ENCODE results near the gene ZNF385B. TPM values are rescaled to one million over a fixed set of nuclear protein-coding genes. Genes with fewer than 3 reads are reported as not detected.
"Not testable (repeated sequence)": the region's sequence is repeated elsewhere in the genome, so short reads cannot be mapped to it uniquely, and the experiment has no call there.

Gene ZNF385B
- total RNA-seq, 1 experiment from 2014 or later, result 3.2 TPM

- DNase-seq (ENCODE audit: low read depth), result no peak
Observed at GRCh38 chr2:179512281-179513035, 349.0 kb downstream of the ZNF385B start.

DNA sequence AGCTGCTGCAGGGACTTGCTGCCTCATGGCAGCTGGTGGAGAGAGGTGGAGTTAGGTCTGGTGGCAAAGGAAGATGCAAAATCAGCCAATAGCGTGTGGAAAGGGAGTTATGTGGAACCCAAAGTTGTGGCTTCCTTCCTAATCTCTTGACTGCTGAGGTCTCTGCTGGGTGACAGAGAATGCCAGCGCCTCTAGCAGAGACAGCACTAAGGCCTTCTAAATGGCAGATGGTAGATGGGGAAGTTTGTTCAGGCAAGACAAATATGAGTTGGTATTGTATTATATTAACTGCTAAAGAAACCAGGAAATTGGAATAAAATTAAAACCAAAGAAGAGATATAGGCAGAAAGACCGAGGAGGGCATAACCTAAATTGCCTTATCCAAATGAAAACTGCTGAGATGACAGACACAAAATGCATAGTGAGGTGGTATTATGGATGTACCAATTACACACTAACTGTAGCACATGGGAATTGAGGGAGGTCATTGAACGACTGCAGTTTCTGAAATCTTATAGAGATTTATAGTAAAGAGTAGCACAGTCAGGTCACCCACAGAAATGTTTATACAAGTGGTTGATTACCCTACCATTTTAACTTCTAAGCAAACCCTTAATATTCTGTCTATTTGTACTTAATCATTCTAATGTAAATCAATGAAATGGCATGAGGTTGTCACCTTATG, 350.2 kb downstream of the ZNF385B start:
- DNase-seq (ENCODE audit: low read depth), result no peak

DNA sequence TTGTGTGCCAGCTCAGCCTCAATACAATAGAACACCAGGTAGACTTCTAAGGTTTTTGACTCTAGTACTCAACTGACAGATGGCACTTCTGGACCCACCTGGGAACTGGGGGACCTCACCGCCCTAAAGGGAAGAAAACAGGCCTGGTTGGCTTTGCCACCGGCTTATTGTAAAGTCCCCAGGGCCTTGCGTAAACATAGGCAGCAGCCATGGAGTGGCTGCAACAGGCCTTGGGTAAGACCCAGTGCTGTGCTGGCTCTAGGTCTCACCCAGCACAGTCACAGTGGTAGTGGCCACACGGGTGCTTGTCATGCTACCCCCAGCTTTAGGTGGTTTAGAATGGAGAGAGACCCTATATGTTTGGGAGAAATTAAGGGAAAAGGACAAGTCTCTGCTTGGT, 366.1 kb downstream of the ZNF385B start:
- DNase-seq (ENCODE audit: low read depth), result no peak

GRCh38 chr2:179488563-179488962, 372.8 kb downstream of the ZNF385B start:
- no peak for DNase-seq (ENCODE audit: low read depth)

DNA sequence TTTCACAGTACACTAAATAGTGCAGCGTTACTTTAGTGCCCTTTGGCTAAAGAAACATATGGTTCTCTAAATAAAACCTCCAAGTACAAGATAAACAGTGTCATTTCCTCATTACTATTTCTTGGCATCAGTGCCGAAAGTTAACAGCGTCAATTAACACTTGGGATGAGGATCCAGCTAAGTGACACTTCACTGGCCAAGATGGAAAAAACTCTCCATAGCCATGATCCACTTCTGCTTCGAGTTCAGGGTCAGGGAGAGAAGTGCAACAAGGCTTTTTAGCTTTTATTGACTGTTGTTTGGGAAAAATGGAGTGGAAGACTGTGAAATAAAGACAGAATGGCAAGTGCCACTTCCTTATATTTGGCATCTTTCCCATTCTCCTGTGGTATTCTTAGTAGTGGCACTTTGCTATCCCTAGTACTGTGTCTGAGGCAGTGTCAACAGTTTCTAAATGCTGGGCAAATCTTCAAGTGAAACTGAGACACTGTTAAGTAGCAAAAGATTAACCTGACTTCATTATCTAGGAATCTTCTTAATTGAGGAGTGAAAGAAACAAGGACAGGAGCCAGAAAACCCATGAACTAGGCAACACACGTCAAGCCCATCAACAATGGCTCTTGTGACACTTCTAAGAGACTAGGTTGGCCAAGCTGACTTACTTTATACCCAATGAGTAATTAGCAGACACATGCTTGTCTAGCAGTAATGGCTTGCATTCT, 374.2 kb downstream of the ZNF385B start:
- no peak for DNase-seq (ENCODE audit: low read depth)

GRCh38 chr2:179483131-179483530, 378.3 kb downstream of the ZNF385B start:
- DNase-seq (ENCODE audit: low read depth), result no peak

GRCh38 chr2:179479947-179480346, 381.5 kb downstream of the ZNF385B start:
- no peak for DNase-seq (ENCODE audit: low read depth)

DNA sequence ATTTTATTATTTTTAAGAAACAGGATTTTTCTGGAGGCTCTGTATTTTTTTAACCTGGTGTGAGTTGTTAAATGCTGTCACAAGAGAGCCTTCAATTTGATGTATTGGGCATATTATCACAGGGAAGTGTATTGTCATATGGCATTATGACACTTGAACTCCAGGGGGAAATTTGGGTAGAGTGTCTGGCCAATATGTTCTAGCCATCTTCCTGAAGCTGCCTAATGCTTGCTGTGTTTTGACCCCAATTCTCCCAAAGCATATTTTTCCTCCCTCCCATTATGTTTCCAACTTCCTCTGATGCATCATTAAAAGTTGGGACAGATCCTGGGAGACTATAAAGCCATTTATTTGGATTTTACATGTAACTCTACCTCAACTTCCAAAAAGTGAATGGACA, 382.6 kb downstream of the ZNF385B start:
- no peak for DNase-seq (ENCODE audit: low read depth)

DNA sequence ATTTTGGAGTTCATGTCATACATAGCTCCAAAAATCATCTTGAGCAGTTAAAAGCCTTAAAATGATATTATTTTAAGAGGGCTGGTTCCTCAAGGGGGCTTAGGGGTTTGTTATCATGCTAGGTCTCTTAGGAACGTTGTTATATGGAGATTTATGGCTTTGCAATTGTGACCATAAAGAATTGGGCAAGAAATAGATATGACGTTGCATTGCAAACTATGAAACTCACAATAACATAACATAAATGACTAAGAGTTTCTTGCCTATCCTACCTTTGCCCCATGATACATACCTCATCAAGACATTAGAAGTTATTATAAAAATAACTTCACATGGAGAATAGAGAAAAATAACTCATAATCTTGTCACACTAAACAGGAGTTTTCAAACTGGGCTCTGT, 390.4 kb downstream of the ZNF385B start:
- DNase-seq (ENCODE audit: low read depth), result no peak

DNA sequence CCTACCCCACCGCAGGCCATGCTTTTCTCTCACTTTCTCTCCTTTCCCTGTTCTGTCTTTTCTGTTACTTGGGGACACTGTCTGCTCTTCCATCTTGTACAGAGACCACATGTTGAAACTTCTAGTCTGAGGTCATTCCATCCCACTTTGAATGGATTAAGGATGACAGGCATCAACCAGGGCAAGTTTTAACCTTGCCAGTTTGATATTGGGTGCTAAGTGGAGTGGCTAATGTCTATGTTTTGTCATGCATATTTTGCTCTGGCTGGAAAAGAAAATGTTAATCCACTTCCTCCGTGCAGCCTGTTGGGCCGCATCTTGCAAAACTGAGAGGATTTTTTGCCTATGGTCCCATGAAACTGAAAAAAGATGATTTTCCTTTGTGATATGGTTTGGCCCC, 391.3 kb downstream of the ZNF385B start:
- no peak for DNase-seq (ENCODE audit: low read depth)

GRCh38 chr2:179467960-179468359, 393.5 kb downstream of the ZNF385B start:
- no peak for DNase-seq (ENCODE audit: low read depth)

DNA sequence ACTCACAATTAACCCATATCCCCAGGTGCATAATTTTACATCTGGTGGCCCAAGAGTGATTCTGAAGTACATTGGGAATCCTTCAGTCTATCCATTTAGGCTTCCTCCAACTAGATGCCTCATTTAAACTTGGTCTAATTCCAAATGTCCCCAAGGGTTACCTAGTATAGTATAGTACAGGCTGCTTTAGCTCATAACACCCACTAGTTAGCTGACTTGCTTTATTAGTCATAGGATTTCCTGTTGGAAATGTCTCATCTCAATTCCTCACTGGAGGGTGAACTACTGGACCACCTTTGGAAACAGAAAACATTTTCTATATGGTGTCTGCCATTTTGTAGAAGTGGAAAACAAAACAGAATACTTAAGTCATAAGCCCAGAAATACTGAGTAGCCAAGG, 394.3 kb downstream of the ZNF385B start:
- DNase-seq (ENCODE audit: low read depth), result peak; percentile 78

- DNase-seq (ENCODE audit: low read depth), result no peak
Observed at GRCh38 chr2:179461420-179461819, 400.0 kb downstream of the ZNF385B start.

DNA sequence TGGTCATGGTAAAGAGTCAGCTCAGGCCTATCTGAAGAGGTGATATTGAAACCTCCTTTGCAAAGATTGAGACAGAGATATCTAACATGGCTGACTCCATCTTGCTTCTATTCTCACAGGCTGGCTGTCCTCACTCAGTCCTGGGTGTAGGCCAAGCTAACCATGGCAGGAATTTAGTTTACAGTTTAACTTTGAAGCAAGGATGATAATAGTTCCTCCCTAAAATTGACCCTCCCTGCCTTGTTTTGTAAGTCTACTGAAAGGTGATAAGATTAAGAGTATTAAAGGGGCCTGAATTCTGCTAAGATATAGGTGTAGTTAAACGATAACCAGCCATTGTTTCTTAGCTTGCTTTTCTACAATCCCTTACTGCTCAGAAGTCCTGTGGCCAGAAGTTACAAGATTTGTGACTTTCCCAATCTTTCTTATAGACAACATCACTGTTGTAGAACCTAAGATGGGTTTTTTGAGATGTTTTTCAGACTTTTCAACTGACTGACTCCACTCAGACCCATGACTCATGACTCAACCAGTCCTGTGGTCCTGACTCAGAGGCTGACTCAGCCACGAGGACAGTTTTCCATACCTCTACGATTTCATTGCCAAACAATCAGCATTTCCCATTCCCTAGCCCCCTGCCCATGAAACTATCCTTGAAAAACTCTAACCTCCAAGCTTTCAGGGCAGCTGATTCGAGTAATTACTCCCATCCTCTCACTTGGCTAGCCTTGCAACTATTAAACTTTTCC, 401.1 kb downstream of the ZNF385B start:
- peak; percentile 93 for DNase-seq (ENCODE audit: low read depth)

DNA sequence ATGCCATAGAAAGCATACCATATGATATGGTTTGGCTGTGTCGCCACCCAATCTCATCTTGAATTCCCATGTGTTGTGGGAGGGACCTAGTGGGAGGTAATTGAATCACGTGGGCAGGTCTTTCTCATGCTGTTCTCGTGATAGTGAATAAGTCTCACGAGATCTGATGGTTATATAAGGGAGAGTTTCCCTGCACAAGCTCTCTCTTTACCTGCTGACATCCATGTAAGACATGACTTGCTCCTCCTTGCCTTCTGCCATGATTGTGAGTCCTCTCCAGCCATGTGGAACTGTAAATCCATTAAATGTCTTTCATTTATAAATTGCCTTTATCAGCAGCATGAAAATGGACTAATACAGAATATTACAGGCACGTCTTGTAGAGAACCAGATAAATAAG, 403.3 kb downstream of the ZNF385B start:
- not testable (repeated sequence) for DNase-seq (ENCODE audit: low read depth)

GRCh38 chr2:179455824-179456223, 405.6 kb downstream of the ZNF385B start:
- DNase-seq (ENCODE audit: low read depth), result no peak

DNA sequence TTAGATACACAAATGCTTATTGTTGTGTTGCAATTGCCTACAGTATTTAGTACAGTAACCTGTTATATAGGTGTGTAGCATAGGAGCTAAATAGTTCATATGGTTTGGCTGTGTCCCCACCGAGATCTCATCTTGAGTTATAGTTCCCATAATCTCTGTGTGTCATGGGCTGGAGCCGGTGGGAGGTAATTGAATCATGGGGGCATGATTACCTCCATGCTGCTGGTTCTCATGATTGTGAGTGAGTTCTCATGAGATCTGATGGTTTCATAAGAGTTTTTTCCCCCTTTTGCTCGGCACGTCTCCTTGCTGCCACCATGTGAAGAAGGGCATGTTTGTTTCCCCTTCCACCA, 406.3 kb downstream of the ZNF385B start:
- DNase-seq (ENCODE audit: low read depth), result no peak

GRCh38 chr2:179454443-179455171, 406.8 kb downstream of the ZNF385B start:
- DNase-seq (ENCODE audit: low read depth), result peak; percentile 95

- DNase-seq (ENCODE audit: low read depth), result no peak
Observed at GRCh38 chr2:179449010-179449409, 412.4 kb downstream of the ZNF385B start.

DNA sequence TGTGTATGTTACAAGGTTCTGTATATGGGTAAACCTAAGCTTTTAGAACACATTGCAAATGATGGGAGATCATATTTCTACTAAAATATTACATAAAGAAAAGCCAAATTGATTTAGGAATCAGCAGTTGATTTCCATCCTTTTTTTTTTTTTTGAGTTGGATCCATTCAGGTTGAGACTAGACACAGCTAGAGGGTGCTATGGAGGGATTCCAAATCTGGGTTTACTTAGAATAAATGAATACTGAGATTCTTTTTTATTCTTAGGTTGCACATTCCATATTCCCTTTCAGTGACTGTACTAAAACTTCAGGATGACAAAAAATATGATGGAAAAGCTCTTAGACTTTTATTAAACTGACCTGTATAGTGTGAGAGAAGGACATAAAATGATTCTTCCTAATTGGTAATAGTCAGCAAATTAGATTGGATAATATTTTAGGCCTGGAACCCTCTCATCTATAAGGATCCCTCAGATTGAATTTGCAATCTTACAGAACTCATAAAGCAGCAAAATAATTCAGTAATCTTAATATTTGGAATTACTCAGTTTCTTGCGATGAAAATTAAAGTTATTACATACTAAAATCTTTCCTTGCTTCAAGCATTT, 413.5 kb downstream of the ZNF385B start:
- no peak for DNase-seq (ENCODE audit: low read depth)

DNA sequence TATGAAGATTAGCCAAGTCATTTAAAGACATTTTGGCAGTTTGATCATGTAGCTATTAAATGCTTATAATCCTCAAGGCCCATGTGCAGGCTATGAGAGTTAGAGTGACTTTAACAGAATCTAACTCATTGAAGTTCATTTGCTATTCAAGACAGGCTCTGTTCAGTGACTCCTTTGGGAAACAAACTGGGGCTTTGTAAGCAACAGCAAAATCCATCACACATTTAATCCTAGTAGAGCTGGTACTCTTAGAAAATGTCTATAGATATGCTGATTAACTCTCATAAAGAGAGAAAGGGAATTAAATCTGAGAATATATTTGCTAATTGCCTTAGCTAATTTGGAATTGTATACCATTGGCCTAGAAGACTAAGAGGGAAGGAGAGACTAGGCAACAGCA, 414.0 kb downstream of the ZNF385B start:
- no peak for DNase-seq (ENCODE audit: low read depth)

Data from HT1080 (cell line).